D721Med (cell line): ENCODE measurements around the gene AXIN1.
"Not testable (repeated sequence)": the region's sequence is repeated elsewhere in the genome, so short reads cannot be mapped to it uniquely, and the experiment has no call there.

Experiments
- DNase-seq: peaks from one replicate; pipeline ENCODE4 v3.0.0; 2011; ENCODE audit warnings: low spot score; ENCODE audit not compliant: insufficient read length
- FAIRE-seq: peaks from 2 replicates; lab custom pipeline; 2011; peaks lifted over from hg19 to GRCh38; lab: Jason Lieb, UNC
- TF ChIP-seq, protein P1 (sequence below): IDR thresholded peaks from 2 replicates; pipeline ENCODE4 v1.5.1; 2012; ENCODE audit warnings: mild to moderate bottlenecking, control low read depth; ENCODE audit not compliant: insufficient read depth; ENCODE audit errors: missing control alignments

Gene AXIN1

DNA sequence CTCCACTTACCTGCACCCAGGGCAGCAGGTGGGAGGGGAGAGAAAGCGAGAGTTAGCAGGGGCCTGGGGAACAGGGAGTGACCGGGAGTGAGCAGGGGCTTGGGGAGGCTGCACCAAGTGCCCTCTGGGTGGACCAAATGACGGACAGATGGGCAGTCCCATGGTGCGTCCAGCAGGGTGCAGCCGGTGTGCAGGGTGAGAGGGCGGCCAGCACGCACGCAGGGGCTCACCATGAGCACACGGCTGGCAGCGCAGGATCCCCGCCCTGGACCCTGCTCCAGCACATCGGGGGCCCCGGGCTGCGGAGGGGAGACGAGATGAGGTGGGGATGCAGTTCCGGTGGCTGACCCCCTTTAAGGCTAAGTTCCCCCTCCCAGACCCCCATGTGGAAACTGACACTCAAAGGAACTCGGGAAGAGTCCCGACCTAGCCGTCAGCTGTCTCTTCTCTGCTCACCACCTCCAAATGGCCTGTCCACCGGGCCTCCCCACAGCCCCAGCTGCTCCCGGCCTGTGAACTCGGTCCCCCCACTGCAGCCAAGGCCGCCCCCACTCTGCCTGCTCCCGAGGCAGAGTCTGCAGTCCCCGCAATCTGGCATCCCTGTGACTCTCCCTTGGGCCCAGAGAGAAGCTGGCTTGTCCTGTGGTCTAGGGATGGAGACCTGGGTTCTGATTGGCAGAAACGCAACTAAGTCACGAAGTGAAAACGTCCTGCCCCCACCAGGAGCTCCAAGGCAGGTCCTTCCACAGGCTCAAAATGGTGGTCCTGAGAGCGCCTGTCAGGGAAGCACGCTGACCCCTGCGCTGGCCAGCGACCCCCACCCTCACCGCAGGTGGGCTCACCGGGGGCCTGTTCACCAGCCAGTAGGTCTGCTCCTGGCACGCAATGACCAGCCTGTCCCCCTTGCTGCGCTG, 79.6 kb downstream of the AXIN1 start:
- TF ChIP-seq, protein P1, sequence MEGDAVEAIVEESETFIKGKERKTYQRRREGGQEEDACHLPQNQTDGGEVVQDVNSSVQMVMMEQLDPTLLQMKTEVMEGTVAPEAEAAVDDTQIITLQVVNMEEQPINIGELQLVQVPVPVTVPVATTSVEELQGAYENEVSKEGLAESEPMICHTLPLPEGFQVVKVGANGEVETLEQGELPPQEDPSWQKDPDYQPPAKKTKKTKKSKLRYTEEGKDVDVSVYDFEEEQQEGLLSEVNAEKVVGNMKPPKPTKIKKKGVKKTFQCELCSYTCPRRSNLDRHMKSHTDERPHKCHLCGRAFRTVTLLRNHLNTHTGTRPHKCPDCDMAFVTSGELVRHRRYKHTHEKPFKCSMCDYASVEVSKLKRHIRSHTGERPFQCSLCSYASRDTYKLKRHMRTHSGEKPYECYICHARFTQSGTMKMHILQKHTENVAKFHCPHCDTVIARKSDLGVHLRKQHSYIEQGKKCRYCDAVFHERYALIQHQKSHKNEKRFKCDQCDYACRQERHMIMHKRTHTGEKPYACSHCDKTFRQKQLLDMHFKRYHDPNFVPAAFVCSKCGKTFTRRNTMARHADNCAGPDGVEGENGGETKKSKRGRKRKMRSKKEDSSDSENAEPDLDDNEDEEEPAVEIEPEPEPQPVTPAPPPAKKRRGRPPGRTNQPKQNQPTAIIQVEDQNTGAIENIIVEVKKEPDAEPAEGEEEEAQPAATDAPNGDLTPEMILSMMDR: no peak
- DNase-seq (no peak), FAIRE-seq (no peak)

DNA sequence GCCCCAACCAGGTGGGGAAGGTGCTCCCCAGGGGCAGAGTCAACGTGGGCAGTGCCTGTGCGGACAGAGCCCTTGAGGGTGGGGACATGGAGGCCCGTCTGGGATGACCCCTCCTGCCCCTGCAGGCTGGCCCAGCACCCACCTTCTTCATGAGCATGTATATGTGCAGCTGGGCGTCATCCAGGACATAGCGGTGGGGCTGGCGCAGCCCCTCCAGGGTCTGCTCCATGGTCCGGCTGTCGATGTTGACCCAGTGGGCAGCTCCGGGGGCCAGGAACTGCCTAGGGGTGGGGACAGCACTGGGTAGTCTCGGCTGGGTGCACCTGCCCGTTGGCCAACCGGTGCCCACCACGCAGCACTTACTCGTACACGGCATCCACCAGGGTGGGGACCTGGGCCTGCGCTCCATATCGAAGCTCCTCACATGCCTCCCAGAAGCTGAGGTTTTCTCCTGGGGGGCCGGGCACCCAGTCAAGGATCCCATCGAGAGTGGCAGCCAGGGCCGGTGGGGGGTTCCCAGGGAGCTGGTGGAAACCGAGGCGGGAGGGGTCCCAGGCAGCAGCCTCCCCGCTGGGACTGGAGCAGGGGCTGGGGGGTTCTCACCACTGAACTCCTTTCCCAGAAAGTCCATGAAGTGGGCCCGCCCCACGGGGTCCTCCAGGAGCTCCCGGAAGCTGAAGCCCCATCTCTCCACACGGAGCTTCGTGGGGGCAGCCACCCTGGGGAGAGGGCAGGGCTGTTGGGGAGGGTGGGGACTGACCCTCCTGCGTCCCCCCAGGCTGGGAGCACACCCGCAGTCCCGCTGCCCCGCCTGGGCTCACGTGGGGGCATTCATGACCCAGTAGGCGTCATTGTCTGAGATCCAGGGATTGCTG, 81.9 kb downstream of the AXIN1 start:
- FAIRE-seq (no peak), DNase-seq (no peak)
- TF ChIP-seq, protein P1: no peak

GRCh38 chr16:269061-269796, 83.3 kb downstream of the AXIN1 start:
- FAIRE-seq (no peak), DNase-seq (no peak)
- TF ChIP-seq, protein P1: no peak

DNA sequence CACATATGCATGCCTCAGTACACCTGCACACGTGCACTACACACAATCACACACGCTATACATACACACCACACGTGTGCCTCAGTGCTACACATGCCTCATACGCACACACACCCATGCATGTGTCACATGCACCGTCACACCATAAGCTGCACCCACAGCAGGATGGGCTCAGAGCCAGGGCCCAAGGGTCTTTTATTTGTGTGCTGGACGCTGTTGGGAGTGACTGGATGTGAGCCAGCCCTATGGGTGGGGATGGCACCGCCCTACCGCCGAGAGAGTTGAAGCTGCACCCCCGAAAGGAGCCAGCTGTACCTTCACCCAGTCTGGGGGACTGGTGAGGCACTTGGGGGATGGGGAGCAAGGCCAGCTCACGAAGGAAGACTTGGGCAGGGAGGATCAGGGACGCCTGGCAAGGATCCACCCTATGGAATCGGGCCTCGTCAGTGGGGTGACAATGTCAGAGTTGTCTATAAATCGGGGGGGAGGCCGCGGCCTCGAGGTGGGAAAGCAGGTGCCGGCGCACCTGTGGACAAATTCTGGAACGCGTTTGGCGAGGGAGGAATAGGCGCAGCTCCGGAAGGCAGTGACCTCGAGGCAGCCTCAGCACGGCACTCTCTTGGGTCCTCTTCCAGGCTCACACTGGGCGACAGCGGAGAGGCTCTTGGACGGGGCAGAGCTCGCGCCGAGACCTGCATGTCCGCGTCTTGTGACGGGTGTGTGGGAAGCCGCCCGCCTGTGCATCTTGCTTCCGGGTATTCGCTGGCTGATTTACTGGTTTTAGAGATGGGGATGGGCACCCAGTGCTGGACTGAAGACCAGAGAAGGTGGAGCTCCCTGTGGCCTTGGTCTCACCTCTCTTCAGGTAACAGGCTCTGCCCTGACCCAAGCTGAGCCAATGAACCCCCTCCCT, 84.1 kb downstream of the AXIN1 start:
- FAIRE-seq (no peak), DNase-seq (no peak)
- TF ChIP-seq, protein P1: no peak

GRCh38 chr16:267562-267961, 85.0 kb downstream of the AXIN1 start:
- not testable (repeated sequence) for DNase-seq, FAIRE-seq

DNA sequence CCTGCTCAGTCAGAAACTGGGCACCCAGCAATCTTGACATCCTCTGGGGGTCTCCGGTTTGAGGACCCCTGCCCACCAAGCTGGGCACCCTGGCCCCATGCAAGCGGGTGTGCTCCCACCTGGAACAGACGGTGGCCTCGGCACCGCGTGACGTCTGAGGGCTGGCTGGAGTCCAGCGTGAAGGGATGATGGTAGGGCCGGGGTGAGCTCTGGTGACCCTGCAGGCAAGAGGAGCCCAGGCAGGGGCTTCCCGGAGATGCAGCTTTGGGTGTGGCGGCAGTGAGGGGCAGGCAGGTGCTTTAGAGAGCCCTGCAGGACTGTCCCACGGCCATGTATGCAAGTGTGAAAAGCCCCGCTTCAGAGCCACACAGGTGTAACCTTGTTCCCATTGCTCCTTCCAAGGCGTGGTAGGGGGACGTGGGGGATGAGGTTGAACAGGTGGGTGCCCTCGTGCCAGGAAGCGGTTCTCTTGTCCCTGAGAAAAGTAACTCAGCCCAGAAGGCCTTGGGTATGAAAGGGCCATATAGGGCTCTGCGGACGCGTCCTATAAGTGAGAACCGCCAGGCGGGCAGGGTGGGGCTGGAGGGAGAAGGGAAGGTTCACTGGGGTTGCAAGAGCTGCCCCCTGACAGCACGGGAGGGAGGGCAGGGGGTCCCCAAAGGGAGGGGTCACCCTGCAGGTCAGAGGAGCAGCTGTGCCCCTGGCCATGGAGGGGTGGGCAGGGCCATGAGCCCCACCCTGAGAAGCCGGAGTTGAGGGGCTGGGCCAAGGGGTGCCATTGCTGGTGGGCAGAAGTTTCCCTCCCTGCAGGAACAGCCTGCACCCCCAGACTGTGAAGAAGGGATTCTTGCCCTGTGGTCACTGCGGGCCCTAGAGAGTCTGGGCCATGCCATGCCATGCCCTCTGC, 86.0 kb downstream of the AXIN1 start:
- DNase-seq: no peak
- TF ChIP-seq, protein P1: no peak
- no peak for FAIRE-seq
